Vagina (tissue), 2 donors: Measurements from ENCODE around the gene H3-3A.

Experiments
- POLR2A ChIP-seq, 2 donors: fragments of 450-650 bp; IDR thresholded peaks; one replicate each; pipeline ENCODE4 v1.6.1; 2017; ENCODE audit warnings: antibody characterized with exemption in 2 of 2, mild to moderate bottlenecking in 2 of 2, moderate library complexity in 2 of 2
- POLR2AphosphoS5 ChIP-seq, 2 donors: sonication (generic); formaldehyde crosslinking; IDR thresholded peaks; one replicate each; pipeline ENCODE4 v1.9.0; 2017; ENCODE audit warnings: antibody characterized with exemption in 2 of 2, mild to moderate bottlenecking in 2 of 2, low read depth in 1 of 2; ENCODE audit not compliant: insufficient read depth in 1 of 2
- TF ChIP-seq, protein P1 (sequence below), 3 experiments: fragments of 450-650 bp in 2 of 3; fragments of 200-600 bp in 1 of 3; sonication (generic) in 1 of 3; IDR thresholded peaks; one replicate each; pipeline ENCODE4 v1.5.1; 2017 to 2019; ENCODE audit warnings: antibody characterized with exemption in 3 of 3, mild to moderate bottlenecking in 2 of 3, moderate library complexity in 2 of 3

DNA sequence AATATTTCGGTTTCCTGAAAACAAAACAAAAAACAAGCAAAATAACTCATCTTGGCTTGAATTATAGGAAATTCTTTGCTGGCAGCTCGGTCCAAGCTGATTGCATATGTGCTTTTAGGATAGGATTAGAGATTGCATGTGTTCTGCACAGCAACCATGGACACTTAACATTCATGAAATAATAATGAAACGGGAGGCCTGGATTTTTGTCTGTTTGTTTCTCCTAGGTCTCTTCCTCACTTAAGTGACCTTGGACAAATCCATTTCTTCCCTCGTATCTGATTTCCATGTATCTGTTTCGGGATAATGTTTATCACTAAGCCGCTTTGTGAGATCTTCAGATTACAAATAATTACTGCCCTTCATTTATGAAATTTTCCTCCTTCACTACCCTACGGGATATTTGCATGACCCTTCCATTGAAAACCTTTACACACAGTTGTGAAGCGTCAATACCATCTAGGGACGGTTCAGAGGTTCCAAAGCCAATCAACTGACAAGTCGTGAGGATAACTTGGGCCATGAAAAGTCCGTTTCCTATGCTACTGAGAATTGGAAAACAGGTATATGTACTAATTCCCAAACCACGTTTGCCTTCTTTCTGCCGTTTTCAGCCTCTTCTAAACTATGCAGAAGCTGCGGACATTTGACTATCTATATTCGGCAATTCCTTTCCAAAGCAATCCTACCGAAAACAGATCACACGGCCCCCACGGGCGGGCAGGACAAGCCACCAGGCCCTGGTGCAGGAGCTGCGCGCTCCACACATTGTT is 1.3 kb upstream of the H3-3A start:
- TF ChIP-seq, protein P1, sequence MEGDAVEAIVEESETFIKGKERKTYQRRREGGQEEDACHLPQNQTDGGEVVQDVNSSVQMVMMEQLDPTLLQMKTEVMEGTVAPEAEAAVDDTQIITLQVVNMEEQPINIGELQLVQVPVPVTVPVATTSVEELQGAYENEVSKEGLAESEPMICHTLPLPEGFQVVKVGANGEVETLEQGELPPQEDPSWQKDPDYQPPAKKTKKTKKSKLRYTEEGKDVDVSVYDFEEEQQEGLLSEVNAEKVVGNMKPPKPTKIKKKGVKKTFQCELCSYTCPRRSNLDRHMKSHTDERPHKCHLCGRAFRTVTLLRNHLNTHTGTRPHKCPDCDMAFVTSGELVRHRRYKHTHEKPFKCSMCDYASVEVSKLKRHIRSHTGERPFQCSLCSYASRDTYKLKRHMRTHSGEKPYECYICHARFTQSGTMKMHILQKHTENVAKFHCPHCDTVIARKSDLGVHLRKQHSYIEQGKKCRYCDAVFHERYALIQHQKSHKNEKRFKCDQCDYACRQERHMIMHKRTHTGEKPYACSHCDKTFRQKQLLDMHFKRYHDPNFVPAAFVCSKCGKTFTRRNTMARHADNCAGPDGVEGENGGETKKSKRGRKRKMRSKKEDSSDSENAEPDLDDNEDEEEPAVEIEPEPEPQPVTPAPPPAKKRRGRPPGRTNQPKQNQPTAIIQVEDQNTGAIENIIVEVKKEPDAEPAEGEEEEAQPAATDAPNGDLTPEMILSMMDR (IDR thresholded peaks at IDR 0.05), result no peak
- TF ChIP-seq POLR2AphosphoS5 (IDR thresholded peaks at IDR 0.05; ENCODE audit: insufficient read depth in 1 of 2, low read depth in 1 of 2), result no peak
- no peak for TF ChIP-seq POLR2A (IDR thresholded peaks at IDR 0.05)
